ENCODE data around the gene PDLIM1.

Gene PDLIM1

DNA sequence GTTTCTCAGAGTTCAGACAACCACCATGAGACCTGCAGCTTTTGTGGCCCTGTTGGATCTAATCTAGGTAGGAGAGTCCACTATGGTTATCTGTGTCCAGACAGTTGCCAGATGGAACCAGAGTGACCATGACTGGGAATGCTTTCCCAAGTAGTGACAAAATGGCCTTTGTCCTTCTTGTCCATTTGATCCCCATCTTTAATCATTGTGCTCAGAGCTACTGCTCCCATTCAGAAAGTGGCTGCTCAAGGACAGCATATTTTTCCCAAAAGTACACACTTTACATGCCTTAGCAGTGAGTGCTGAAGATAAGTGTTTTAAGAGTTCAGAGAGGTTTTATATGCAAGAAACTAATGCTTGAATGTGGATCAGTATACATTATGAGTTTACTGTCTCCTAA, 102.2 kb downstream of the PDLIM1 start:
- intact Hi-C loops (cut with DNase I): no loop called here
- no peak for DNase-seq

DNA sequence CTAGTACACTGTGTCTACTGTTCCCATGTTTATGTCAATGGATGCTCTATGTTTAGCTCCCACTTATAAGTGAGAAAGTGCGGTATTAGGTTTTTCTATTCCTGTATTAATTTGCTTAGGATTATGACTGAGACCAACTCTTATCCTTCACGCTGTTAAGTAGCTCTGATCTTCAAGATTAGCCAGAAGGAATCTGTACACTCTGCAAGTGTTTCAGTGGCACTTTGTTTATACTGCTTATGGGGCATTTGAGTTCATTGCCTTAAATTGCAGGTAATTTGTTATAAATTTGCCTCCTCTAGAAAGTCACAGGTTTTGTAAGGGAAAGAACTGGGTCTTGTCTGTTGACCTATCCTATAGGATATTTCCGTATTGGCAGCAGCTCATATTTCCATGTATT, 103.2 kb downstream of the PDLIM1 start:
- intact Hi-C loops (cut with DNase I): no loop called here
- DNase-seq: no peak

Measured in head of caudate nucleus (tissue), 42 donors.